Lung (tissue), 16 donors: Measurements from ENCODE around the gene CRY1. TPM values are rescaled to one million over a fixed set of nuclear protein-coding genes. Genes with fewer than 3 reads are reported as not detected.

ENCODE experiments used
- ATAC-seq: fragments of 200-7000 bp; cut with Tn5 transposase; one replicate; pipeline ENCODE4 v1.9.1; 2020; ENCODE audit warnings: moderate number of reproducible peaks; ENCODE audit not compliant: insufficient read depth, low FRiP score
- DNase-seq, 3 donors: peaks; one replicate each; pipeline ENCODE4 v3.0.0-alpha.2; 2013 to 2017
- H3K27ac ChIP-seq, 2 donors: one replicate each; pipeline ENCODE4 v1.5.1; 2013; ENCODE audit warnings: mild to moderate bottlenecking in 2 of 2, moderate library complexity in 2 of 2, control low read depth in 1 of 2, inconsistent platforms in 1 of 2, low read depth in 1 of 2, low read length in 1 of 2
- H3K27me3 ChIP-seq, 3 donors: one replicate each; pipeline ENCODE4 v1.5.1; 2013; ENCODE audit warnings: low read length in 2 of 3; ENCODE audit not compliant: control insufficient read depth in 3 of 3, insufficient read depth in 3 of 3
- H3K36me3 ChIP-seq, 4 donors: one replicate each; pipeline ENCODE4 v1.5.1; 2013; ENCODE audit warnings: low read length in 4 of 4, mild to moderate bottlenecking in 1 of 4, moderate library complexity in 1 of 4; ENCODE audit not compliant: control insufficient read depth in 4 of 4, insufficient read depth in 4 of 4
- H3K4me1 ChIP-seq, 5 donors: one replicate each; pipeline ENCODE4 v1.5.1; 2013; ENCODE audit warnings: low read length in 5 of 5, mild to moderate bottlenecking in 2 of 5, moderate library complexity in 1 of 5; ENCODE audit not compliant: control insufficient read depth in 5 of 5, insufficient read depth in 5 of 5
- H3K4me3 ChIP-seq: one replicate; pipeline ENCODE4 v1.5.1; 2013; ENCODE audit warnings: mild to moderate bottlenecking, control low read depth, moderate library complexity
- H3K9ac ChIP-seq, 2 donors: one replicate each; pipeline ENCODE4 v1.5.1; 2013; ENCODE audit warnings: low read length in 2 of 2, control low read depth in 1 of 2; ENCODE audit not compliant: insufficient read depth in 1 of 2
- H3K9me3 ChIP-seq, 4 donors: one replicate each; pipeline ENCODE4 v1.5.1; 2013; ENCODE audit warnings: low read length in 3 of 4, mild to moderate bottlenecking in 1 of 4, moderate library complexity in 1 of 4; ENCODE audit not compliant: control insufficient read depth in 4 of 4, insufficient read depth in 3 of 4
- CTCF ChIP-seq: IDR thresholded peaks from 2 replicates; pipeline ENCODE4 v1.5.1; 2012; ENCODE audit warnings: mild to moderate bottlenecking; ENCODE audit errors: control extremely low read depth, extremely low read depth
- WGBS, 2 donors: extraction: QIAGEN DNeasy Blood & Tissue Kit; methylation state at CpG; one replicate each; pipeline ENCODE4 v1.1.7; 2013; 5-methylcytosine and 5-hydroxymethylcytosine counted together
- long read RNA-seq, 5 donors: transcript quantifications; one replicate each; lab custom pipeline, GENCODE V29; 2026
- polyA plus RNA-seq, 2 donors: library from polyadenylated mRNA; stranded (reverse); fragments of 200-250 nt; gene quantifications; one replicate each; pipeline ENCODE4 v1.2.1, GENCODE V29; 2013
- total RNA-seq, 2 donors: library from RNA; depleted of rRNA in 1 of 2; stranded (reverse); fragments of >200 nt in 1 of 2; gene quantifications; one replicate each; pipeline ENCODE4 v1.2.1, GENCODE V29; 2014 to 2021
- donor health status: control.
- donor health status: control.
- donor health status: Bipolar disorder and iron deficiency.
- donor health status: healthy.
- donor health status: DM: yes; HTN: yes; CAD: no.

Gene CRY1
- total RNA-seq (10 to 100 TPM; 22.2 to 37.2 TPM), polyA plus RNA-seq (10 to 100 TPM in 1 of 2 donors, 1 to 10 TPM in 1; 5.6 to 13.7 TPM)
- long read RNA-seq, donor 1, transcript CRY1-201 (13 exons, 3,267 nt), result major isoform, 6 of 28 reads
- long read RNA-seq, donor 1, partial matches to known transcripts, result 22 of 28 reads
- long read RNA-seq, donor 1, other reads (novel, unspliced or antisense), result 0 of 28 reads
- long read RNA-seq, donor 2, partial matches to known transcripts, result 12 of 15 reads
- long read RNA-seq, donor 2, other reads (novel, unspliced or antisense), result 0 of 15 reads
- long read RNA-seq, donor 3, partial matches to known transcripts, result 14 of 17 reads
- long read RNA-seq, donor 3, other reads (novel, unspliced or antisense), result 0 of 17 reads
- long read RNA-seq, donor 4, partial matches to known transcripts, result 0 of 2 reads
- long read RNA-seq, donor 4, other reads (novel, unspliced or antisense), result 0 of 2 reads
- long read RNA-seq, donor 5, partial matches to known transcripts, result 23 of 27 reads
- long read RNA-seq, donor 5, other reads (novel, unspliced or antisense), result 0 of 27 reads

GRCh38 chr12:107093417-107094182 lies at the start of gene CRY1:
Gene CRY1, minus strand, starts transcription at chr12:107093549. Its CDS starts 588 bp downstream, at chr12:107092961.
- H3K36me3 ChIP-seq, result no peaks in the 10 kb centered on the region
- peak within 1 kb of the TSS; percentile 95 to 96 for H3K27ac ChIP-seq
- TF ChIP-seq CTCF, result no peak
- peak within 1 kb of the TSS; percentile 89 to 99 for H3K9ac ChIP-seq
- peak within 1 kb of the TSS; percentile 56 for H3K4me3 ChIP-seq
- whole genome bisulfite sequencing, 2 donors, result 0 to 1% methylated on average over 73 to 74 of the region's 74 CpGs
- H3K9me3 ChIP-seq, result peaks cover 0 to 3% (median 0%) of the 10 kb centered on the region in 4 donors
- peak; percentile 97 to 99 (median 98) for DNase-seq
- H3K27me3 ChIP-seq, result no peaks in the 10 kb centered on the region
- ATAC-seq, result peak; percentile 91
- H3K4me1 ChIP-seq, result peaks cover 0 to 24% (median 13%) of the 10 kb centered on the region in 5 donors

- H3K27me3 ChIP-seq, result no peaks in the 10 kb centered on the region
- no peaks in the 10 kb centered on the region for H3K36me3 ChIP-seq
- TF ChIP-seq CTCF, result no peak
- H3K9me3 ChIP-seq, result no peaks in the 10 kb centered on the region
- no peak overlapping the region for H3K4me3 ChIP-seq
- no peak overlapping the region for H3K9ac ChIP-seq
- no peak overlapping the region for H3K27ac ChIP-seq
- no peaks in the 10 kb centered on the region for H3K4me1 ChIP-seq
- no peak for DNase-seq
- no peak for ATAC-seq
- 87 to 93% methylated on average over 1 of the region's 1 CpG for WGBS, 2 donors
These were observed 46.4 kb upstream of the CRY1 start for GRCh38 chr12:107139787-107140186.

- Histone ChIP-seq H3K27me3 (no peaks in the 10 kb centered on the region), H3K9me3 (no peaks in the 10 kb centered on the region), H3K27ac (no peak overlapping the region), H3K4me1 (no peaks in the 10 kb centered on the region), H3K4me3 (no peak overlapping the region), H3K9ac (no peak overlapping the region), H3K36me3 (no peaks in the 10 kb centered on the region)
- no peak for ATAC-seq
- no peak for TF ChIP-seq CTCF
- WGBS, 2 donors, result 53 to 76% methylated on average over 3 of the region's 3 CpGs
- no peak for DNase-seq
These were observed 45.6 kb upstream of the CRY1 start for GRCh38 chr12:107138990-107139389.
